Measurements from ENCODE around the gene AGBL4.

DNA sequence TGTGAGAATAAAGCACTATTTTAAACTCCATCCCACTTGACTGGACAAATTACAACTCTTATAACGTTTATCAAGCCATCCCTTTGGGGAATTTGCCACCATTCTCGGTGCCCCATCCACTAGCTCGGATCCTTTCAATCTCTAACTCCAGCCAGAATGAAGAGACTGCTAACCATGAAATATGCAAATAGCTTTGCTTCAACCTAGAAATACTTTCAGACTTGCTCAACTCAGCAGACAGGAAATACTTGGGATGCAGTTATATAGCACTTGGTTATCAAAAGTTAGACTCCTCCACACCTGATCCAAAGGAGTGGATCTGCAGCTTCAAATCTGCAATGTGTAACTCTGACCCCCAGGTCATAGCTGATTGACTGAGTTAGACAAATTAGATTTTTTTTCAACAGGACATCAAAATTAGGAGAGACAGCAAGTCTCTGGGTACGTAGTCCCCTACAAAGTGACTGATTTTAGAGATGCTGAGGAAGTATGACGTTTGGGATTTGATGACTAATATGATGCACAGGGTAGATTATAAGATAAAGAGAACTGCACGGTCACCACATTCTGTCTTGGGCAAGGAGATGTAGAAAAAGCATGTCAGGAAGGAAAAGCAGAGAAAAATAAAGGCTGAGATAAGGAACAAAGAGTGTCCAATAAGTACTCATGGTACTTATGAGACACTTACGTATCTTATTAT lies 496.0 kb downstream of the AGBL4 start:
- TF ChIP-seq FOSL1 (IDR thresholded peaks at IDR 0.05; ENCODE audit: low read depth) (no peak), POLR2AphosphoS5 (IDR thresholded peaks at IDR 0.05; ENCODE audit: low read depth, low read length) (no peak), EZH2 (IDR thresholded peaks at IDR 0.05) (no peak), CTCF (IDR thresholded peaks at IDR 0.05 in 2 of 3, conservative IDR thresholded peaks at IDR 0.05 in 1 of 3; ENCODE audit: borderline replicate concordance in 1 of 3, insufficient read depth in 1 of 3, low read depth in 2 of 3, low read length in 2 of 3) (no peak), RAD21 (IDR thresholded peaks at IDR 0.05; ENCODE audit: low read depth) (no peak)

All from HCT116 (cell line).